Suprapubic skin (tissue), 3 donors: Measurements from ENCODE around the gene NUP210L.

Experiments
- POLR2A ChIP-seq, 2 donors: fragments of 450-650 bp; IDR thresholded peaks; one replicate each; pipeline ENCODE4 v1.6.1; 2017; ENCODE audit warnings: antibody characterized with exemption in 2 of 2, mild to moderate bottlenecking in 2 of 2, moderate library complexity in 2 of 2
- TF ChIP-seq, protein P1 (sequence below), 2 donors: fragments of 200-600 bp in 1 of 2; fragments of 450-650 bp in 1 of 2; sonication (generic) in 1 of 2; IDR thresholded peaks; one replicate each; pipeline ENCODE4 v1.5.1; 2016 to 2019; ENCODE audit warnings: antibody characterized with exemption in 2 of 2, mild to moderate bottlenecking in 1 of 2, moderate library complexity in 1 of 2

DNA sequence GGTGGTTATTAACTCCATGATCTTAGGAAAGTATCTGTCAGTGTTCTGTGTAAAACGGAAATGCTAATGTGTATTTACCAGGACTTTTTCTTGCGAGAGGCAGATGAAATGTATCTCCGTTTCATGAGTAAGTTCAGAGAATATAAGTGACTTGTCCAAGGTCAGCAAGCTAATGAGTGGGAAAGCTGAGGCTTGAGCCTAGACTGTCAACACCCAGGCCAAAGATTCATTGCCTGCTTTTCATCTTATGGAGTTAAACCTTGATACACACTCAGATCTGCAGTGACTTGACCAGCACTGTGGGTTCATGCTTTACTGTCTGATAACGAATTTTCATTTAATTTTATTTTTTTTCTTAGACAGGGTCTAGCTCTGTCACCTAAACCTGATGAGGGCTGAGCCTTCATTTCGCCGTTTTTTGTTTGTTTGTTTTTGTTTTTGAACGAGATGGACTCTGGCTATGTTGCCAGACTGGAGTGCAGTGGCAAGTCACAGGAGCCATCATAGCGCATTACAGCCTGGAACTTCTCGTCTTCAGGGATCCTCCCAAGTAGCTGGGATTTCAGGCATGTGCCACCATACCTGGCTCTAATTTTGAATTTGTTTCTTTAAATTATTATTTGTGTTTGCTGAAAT, 176.5 kb downstream of the NUP210L start:
- TF ChIP-seq, protein P1, sequence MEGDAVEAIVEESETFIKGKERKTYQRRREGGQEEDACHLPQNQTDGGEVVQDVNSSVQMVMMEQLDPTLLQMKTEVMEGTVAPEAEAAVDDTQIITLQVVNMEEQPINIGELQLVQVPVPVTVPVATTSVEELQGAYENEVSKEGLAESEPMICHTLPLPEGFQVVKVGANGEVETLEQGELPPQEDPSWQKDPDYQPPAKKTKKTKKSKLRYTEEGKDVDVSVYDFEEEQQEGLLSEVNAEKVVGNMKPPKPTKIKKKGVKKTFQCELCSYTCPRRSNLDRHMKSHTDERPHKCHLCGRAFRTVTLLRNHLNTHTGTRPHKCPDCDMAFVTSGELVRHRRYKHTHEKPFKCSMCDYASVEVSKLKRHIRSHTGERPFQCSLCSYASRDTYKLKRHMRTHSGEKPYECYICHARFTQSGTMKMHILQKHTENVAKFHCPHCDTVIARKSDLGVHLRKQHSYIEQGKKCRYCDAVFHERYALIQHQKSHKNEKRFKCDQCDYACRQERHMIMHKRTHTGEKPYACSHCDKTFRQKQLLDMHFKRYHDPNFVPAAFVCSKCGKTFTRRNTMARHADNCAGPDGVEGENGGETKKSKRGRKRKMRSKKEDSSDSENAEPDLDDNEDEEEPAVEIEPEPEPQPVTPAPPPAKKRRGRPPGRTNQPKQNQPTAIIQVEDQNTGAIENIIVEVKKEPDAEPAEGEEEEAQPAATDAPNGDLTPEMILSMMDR (IDR thresholded peaks at IDR 0.05): no peak
- no peak for TF ChIP-seq POLR2A (IDR thresholded peaks at IDR 0.05)
